H1 (cell line): ENCODE results near the gene GLIPR2. TPM values are rescaled to one million over a fixed set of nuclear protein-coding genes. Genes with fewer than 3 reads are reported as not detected.

ENCODE experiments used
- ATF2 ChIP-seq: IDR thresholded peaks from 2 replicates; pipeline ENCODE4 v1.6.1; 2012; ENCODE audit warnings: low read length, inconsistent platforms
- CHD1 ChIP-seq: IDR thresholded peaks from 2 replicates; pipeline ENCODE4 v1.6.1; 2012; ENCODE audit warnings: low read depth, low read length, improper control_type of control experiment
- GTF2F1 ChIP-seq: IDR thresholded peaks from 2 replicates; pipeline ENCODE4 v1.6.1; 2012; ENCODE audit warnings: low read depth, low read length, improper control_type of control experiment, borderline replicate concordance
- HDAC2 ChIP-seq, 2 experiments: fragments of 300-600 bp in 1 of 2; sonication (generic) in 1 of 2; IDR thresholded peaks; 2 replicates each; pipeline ENCODE4 v1.6.1; 2011 to 2012; ENCODE audit warnings: low read depth in 2 of 2, low read length in 2 of 2, mild to moderate bottlenecking in 2 of 2, moderate library complexity in 2 of 2, borderline replicate concordance in 1 of 2, inconsistent platforms in 1 of 2
- KDM4A ChIP-seq: IDR thresholded peaks from one replicate; pipeline ENCODE4 v1.7.1; 2012; ENCODE audit warnings: low read depth, mild to moderate bottlenecking, moderate library complexity, low read length, inconsistent platforms; ENCODE audit not compliant: severe bottlenecking
- NANOG ChIP-seq: IDR thresholded peaks from 2 replicates; pipeline ENCODE4 v1.6.1; 2011; ENCODE audit warnings: low read length, low read depth, mild to moderate bottlenecking, inconsistent platforms; ENCODE audit not compliant: insufficient read depth, poor library complexity, severe bottlenecking
- RAD21 ChIP-seq, 2 experiments: IDR thresholded peaks in 1 of 2; conservative IDR thresholded peaks in 1 of 2; 2 replicates each; pipeline ENCODE4 v1.6.1; 2011; ENCODE audit warnings: low read depth in 2 of 2, low read length in 2 of 2, improper control_type of control experiment in 1 of 2, inconsistent platforms in 1 of 2, mild to moderate bottlenecking in 1 of 2, moderate library complexity in 1 of 2
- RFX5 ChIP-seq: IDR thresholded peaks from 2 replicates; pipeline ENCODE4 v1.6.1; 2011; ENCODE audit warnings: low read depth, low read length, improper control_type of control experiment, borderline replicate concordance
- polyA plus RNA-seq, 7 experiments: library from polyadenylated mRNA; depleted of rRNA in 3 of 7; stranded (reverse) in 5 of 7; unstranded in 2 of 7; fragments of >200 nt in 5 of 7; fragments of 200-250 nt in 2 of 7; gene quantifications; 1 replicate in 5 of 7; 2 replicates in 1 of 7; 4 replicates in 1 of 7; pipeline versions ENCODE4 v1.2.1 to v1.2.3, GENCODE V29; 2011 to 2013; ENCODE audit warnings: missing spikeins in 2 of 7, mixed read lengths in 2 of 7
- total RNA-seq: library from RNA; stranded (reverse); fragmentation: NEBNext Ultra II Directional; extraction: Animal tissue kit (Norgen Biotek cat#: 25700); gene quantifications from 2 replicates; pipeline ENCODE4 v1.2.1, GENCODE V29; 2021
- TF ChIP-seq, protein P1 (sequence below): fragments of 300-600 bp; sonication (generic); IDR thresholded peaks from 2 replicates; pipeline ENCODE4 v1.7.1; 2012; ENCODE audit warnings: low read length, moderate library complexity, mild to moderate bottlenecking, inconsistent platforms; ENCODE audit not compliant: insufficient replicate concordance

The GLIPR2 gene
- total and polyA plus RNA-seq, 2 of the 8 experiments (the other 6 are each of a cell fraction or from before 2014, with no cell fraction given), result 7.9 to 12.0 TPM

DNA sequence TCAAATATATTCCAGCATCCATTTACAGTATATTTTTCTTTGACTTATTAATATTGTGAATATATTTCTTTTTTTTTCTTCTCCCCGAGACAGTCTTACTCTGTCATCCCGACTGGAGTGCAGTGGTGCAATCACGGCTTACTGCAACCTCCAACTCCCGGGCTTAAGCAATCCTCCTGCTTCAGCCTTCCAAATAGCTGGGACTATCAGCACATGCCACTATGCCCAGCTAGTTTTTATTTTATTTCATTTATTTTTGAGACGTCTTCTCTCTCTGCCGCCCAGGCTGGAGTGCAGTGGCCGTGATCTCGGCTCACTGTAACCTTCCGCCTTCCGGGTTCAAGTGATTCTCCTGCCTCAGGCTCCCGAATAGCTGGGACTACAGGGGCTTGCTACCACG is 7.4 kb upstream of the GLIPR2 start (continued):
- TF ChIP-seq, protein P1, sequence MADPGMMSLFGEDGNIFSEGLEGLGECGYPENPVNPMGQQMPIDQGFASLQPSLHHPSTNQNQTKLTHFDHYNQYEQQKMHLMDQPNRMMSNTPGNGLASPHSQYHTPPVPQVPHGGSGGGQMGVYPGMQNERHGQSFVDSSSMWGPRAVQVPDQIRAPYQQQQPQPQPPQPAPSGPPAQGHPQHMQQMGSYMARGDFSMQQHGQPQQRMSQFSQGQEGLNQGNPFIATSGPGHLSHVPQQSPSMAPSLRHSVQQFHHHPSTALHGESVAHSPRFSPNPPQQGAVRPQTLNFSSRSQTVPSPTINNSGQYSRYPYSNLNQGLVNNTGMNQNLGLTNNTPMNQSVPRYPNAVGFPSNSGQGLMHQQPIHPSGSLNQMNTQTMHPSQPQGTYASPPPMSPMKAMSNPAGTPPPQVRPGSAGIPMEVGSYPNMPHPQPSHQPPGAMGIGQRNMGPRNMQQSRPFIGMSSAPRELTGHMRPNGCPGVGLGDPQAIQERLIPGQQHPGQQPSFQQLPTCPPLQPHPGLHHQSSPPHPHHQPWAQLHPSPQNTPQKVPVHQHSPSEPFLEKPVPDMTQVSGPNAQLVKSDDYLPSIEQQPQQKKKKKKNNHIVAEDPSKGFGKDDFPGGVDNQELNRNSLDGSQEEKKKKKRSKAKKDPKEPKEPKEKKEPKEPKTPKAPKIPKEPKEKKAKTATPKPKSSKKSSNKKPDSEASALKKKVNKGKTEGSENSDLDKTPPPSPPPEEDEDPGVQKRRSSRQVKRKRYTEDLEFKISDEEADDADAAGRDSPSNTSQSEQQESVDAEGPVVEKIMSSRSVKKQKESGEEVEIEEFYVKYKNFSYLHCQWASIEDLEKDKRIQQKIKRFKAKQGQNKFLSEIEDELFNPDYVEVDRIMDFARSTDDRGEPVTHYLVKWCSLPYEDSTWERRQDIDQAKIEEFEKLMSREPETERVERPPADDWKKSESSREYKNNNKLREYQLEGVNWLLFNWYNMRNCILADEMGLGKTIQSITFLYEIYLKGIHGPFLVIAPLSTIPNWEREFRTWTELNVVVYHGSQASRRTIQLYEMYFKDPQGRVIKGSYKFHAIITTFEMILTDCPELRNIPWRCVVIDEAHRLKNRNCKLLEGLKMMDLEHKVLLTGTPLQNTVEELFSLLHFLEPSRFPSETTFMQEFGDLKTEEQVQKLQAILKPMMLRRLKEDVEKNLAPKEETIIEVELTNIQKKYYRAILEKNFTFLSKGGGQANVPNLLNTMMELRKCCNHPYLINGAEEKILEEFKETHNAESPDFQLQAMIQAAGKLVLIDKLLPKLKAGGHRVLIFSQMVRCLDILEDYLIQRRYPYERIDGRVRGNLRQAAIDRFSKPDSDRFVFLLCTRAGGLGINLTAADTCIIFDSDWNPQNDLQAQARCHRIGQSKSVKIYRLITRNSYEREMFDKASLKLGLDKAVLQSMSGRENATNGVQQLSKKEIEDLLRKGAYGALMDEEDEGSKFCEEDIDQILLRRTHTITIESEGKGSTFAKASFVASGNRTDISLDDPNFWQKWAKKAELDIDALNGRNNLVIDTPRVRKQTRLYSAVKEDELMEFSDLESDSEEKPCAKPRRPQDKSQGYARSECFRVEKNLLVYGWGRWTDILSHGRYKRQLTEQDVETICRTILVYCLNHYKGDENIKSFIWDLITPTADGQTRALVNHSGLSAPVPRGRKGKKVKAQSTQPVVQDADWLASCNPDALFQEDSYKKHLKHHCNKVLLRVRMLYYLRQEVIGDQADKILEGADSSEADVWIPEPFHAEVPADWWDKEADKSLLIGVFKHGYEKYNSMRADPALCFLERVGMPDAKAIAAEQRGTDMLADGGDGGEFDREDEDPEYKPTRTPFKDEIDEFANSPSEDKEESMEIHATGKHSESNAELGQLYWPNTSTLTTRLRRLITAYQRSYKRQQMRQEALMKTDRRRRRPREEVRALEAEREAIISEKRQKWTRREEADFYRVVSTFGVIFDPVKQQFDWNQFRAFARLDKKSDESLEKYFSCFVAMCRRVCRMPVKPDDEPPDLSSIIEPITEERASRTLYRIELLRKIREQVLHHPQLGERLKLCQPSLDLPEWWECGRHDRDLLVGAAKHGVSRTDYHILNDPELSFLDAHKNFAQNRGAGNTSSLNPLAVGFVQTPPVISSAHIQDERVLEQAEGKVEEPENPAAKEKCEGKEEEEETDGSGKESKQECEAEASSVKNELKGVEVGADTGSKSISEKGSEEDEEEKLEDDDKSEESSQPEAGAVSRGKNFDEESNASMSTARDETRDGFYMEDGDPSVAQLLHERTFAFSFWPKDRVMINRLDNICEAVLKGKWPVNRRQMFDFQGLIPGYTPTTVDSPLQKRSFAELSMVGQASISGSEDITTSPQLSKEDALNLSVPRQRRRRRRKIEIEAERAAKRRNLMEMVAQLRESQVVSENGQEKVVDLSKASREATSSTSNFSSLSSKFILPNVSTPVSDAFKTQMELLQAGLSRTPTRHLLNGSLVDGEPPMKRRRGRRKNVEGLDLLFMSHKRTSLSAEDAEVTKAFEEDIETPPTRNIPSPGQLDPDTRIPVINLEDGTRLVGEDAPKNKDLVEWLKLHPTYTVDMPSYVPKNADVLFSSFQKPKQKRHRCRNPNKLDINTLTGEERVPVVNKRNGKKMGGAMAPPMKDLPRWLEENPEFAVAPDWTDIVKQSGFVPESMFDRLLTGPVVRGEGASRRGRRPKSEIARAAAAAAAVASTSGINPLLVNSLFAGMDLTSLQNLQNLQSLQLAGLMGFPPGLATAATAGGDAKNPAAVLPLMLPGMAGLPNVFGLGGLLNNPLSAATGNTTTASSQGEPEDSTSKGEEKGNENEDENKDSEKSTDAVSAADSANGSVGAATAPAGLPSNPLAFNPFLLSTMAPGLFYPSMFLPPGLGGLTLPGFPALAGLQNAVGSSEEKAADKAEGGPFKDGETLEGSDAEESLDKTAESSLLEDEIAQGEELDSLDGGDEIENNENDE, result no peak
- no peak for TF ChIP-seq KDM4A
- no peak for TF ChIP-seq RAD21 (IDR thresholded peaks at IDR 0.05 in 1 of 2, conservative IDR thresholded peaks at IDR 0.05 in 1 of 2; ENCODE audit: low read depth in 2 of 2, low read length in 2 of 2)
- TF ChIP-seq NANOG, result no peak
- no peak for TF ChIP-seq CHD1
- no peak for TF ChIP-seq RFX5
- no peak for TF ChIP-seq HDAC2 (IDR thresholded peaks at IDR 0.05; ENCODE audit: borderline replicate concordance in 1 of 2, low read depth in 2 of 2, low read length in 2 of 2)
- TF ChIP-seq GTF2F1, result no peak
- TF ChIP-seq ATF2, result no peak
